B cell (primary cell): Measurements from ENCODE around the gene EIF4G2. TPM values are rescaled to one million over a fixed set of nuclear protein-coding genes. Genes with fewer than 3 reads are reported as not detected.

ENCODE experiments used
- ATAC-seq: fragments of 200-7000 bp; cut with Tn5 transposase; one replicate; pipeline ENCODE4 v1.10.0; 2021; ENCODE audit warnings: low read depth, mild to moderate bottlenecking, moderate number of reproducible peaks, moderate library complexity
- CTCF ChIA-PET: fragments of 350-600 bp; sonication (Branson Sonifier 250); formaldehyde crosslinking; loops from one replicate; lab custom pipeline; 2021; ENCODE audit warnings: antibody characterized with exemption, inconsistent platforms; lab: Charles Lee
- POLR2A ChIA-PET: fragments of 350-600 bp; sonication (Branson Sonifier 250); formaldehyde crosslinking; loops from one replicate; lab custom pipeline; 2021; ENCODE audit warnings: antibody characterized with exemption; lab: Charles Lee
- DNase-seq: peaks from one replicate; pipeline ENCODE4 v3.0.0; 2013
- H2AFZ ChIP-seq: 2 replicates; pipeline ENCODE4 v1.6.1; 2012; ENCODE audit warnings: mild to moderate bottlenecking, low read depth, low read length; ENCODE audit not compliant: insufficient read depth, poor library complexity, severe bottlenecking
- H3K27ac ChIP-seq, 2 donors: 1 replicate in 1 of 2; 2 replicates in 1 of 2; pipeline ENCODE4 v1.5.1; 2012 to 2013; ENCODE audit warnings: low read length in 2 of 2, mild to moderate bottlenecking in 2 of 2, moderate library complexity in 1 of 2
- H3K27me3 ChIP-seq, 4 experiments: fragments of 200-600 bp in 1 of 4; sonication (generic) in 1 of 4; replicated peaks in 1 of 4; 1 replicate in 2 of 4; 2 replicates in 2 of 4; pipeline versions ENCODE4 v1.6.1 to v1.7.0; 2013 to 2016; ENCODE audit warnings: low read length in 3 of 4, mild to moderate bottlenecking in 2 of 4, mixed read lengths in 1 of 4, moderate library complexity in 1 of 4; ENCODE audit not compliant: insufficient read depth in 4 of 4, control insufficient read depth in 3 of 4; ENCODE audit errors: control extremely low read depth in 1 of 4
- H3K36me3 ChIP-seq, 2 experiments: replicated peaks in 1 of 2; 1 replicate in 1 of 2; 2 replicates in 1 of 2; pipeline versions ENCODE4 v1.6.1 to v1.7.1; 2013; ENCODE audit warnings: low read length in 1 of 2; ENCODE audit not compliant: insufficient read depth in 2 of 2, control insufficient read depth in 1 of 2; ENCODE audit errors: control extremely low read depth in 1 of 2, extremely low read depth in 1 of 2
- H3K4me1 ChIP-seq, 2 donors: fragments of 200-600 bp in 1 of 2; sonication (generic) in 1 of 2; 1 replicate in 1 of 2; 2 replicates in 1 of 2; pipeline versions ENCODE4 v1.5.1 to v1.6.1; 2013 to 2017; ENCODE audit warnings: low read length in 2 of 2; ENCODE audit not compliant: control insufficient read depth in 2 of 2, insufficient read depth in 2 of 2
- H3K4me2 ChIP-seq: replicated peaks from 2 replicates; pipeline ENCODE3; 2012; ENCODE audit warnings: mild to moderate bottlenecking, low read depth, low read length; ENCODE audit not compliant: poor library complexity, severe bottlenecking
- H3K4me3 ChIP-seq, 5 experiments: fragments of 200-600 bp in 1 of 5; sonication (generic) in 1 of 5; 1 replicate in 3 of 5; 2 replicates in 2 of 5; pipeline versions ENCODE4 v1.5.1 to v1.7.0; 2011 to 2016; ENCODE audit warnings: low read length in 4 of 5, mild to moderate bottlenecking in 4 of 5, low read depth in 2 of 5, control low read depth in 1 of 5, moderate library complexity in 1 of 5; ENCODE audit not compliant: insufficient read depth in 1 of 5; ENCODE audit errors: control extremely low read depth in 1 of 5, extremely low read depth in 1 of 5
- H3K79me2 ChIP-seq: fragments of 200-600 bp; sonication (generic); one replicate; pipeline ENCODE4 v1.6.0; 2016; ENCODE audit warnings: low read length; ENCODE audit not compliant: control insufficient read depth, insufficient read depth
- H3K9ac ChIP-seq: fragments of 200-600 bp; sonication (generic); 2 replicates; pipeline ENCODE4 v1.6.1; 2017; ENCODE audit warnings: mild to moderate bottlenecking, low read length, moderate library complexity
- H3K9me3 ChIP-seq, 3 donors: one replicate each; pipeline versions ENCODE4 v1.6.1 to v1.7.1; 2013; ENCODE audit warnings: low read length in 2 of 3; ENCODE audit not compliant: control insufficient read depth in 2 of 3, insufficient read depth in 1 of 3; ENCODE audit errors: control extremely low read depth in 1 of 3
- H4K20me1 ChIP-seq: 2 replicates; pipeline ENCODE4 v1.6.0; 2012; ENCODE audit warnings: mild to moderate bottlenecking, low read length; ENCODE audit not compliant: insufficient read depth, control insufficient read depth, poor library complexity, severe bottlenecking
- H3K27ac Mint-ChIP-seq: one replicate; pipeline ENCODE4 v1.8.0; 2021; ENCODE audit warnings: mixed read lengths
- H3K27me3 Mint-ChIP-seq: one replicate; pipeline ENCODE4 v1.8.0; 2021; ENCODE audit warnings: mixed read lengths
- H3K4me1 Mint-ChIP-seq: one replicate; pipeline ENCODE4 v1.8.0; 2021; ENCODE audit warnings: mixed read lengths
- H3K4me3 Mint-ChIP-seq: one replicate; pipeline ENCODE4 v1.8.0; 2021; ENCODE audit warnings: mixed read lengths
- H3K9me3 Mint-ChIP-seq: one replicate; pipeline ENCODE4 v1.8.0; 2022; ENCODE audit warnings: mixed read lengths; ENCODE audit not compliant: insufficient read depth
- CTCF ChIP-seq: fragments of 200-600 bp; IDR thresholded peaks from one replicate; pipeline ENCODE4 v1.8.0; 2022; ENCODE audit warnings: antibody characterized with exemption, mild to moderate bottlenecking
- EZH2 ChIP-seq: IDR thresholded peaks from 2 replicates; pipeline ENCODE4 v1.6.1; 2012; ENCODE audit warnings: borderline replicate concordance, low read depth, mild to moderate bottlenecking, moderate library complexity, low read length; ENCODE audit not compliant: insufficient read depth, poor library complexity, severe bottlenecking
- WGBS: methylation state at CpG from one replicate; pipeline ENCODE4 v1.1.5; 2013; ENCODE audit warnings: missing lambda C conversion rate; ENCODE audit not compliant: insufficient coverage; 5-methylcytosine and 5-hydroxymethylcytosine counted together
- intact Hi-C: fragments of 100-400 bp; cut with micrococcal nuclease; formaldehyde crosslinking; loops from one replicate; pipeline ENCODE4 v1.10.0; 2022
- polyA plus RNA-seq: library from polyadenylated mRNA; depleted of rRNA; stranded (reverse); fragments of >200 nt; gene quantifications from 2 replicates; pipeline ENCODE4 v1.2.3, GENCODE V29; 2012
- total RNA-seq, 2 donors: library from RNA; stranded (reverse); fragments of 120-200 nt in 1 of 2; gene quantifications; 1 replicate in 1 of 2; 2 replicates in 1 of 2; pipeline versions ENCODE4 v1.2.3 to v1.2.4, GENCODE V29; 2013 to 2022

Gene EIF4G2
- total and polyA plus RNA-seq, 2 donors (not counting 1 experiment from before 2014, with no cell fraction given): 275 to 592 TPM

- Histone ChIP-seq H3K36me3 (no peaks in the 10 kb centered on the region), H3K79me2 (peaks cover 13% of the 10 kb centered on the region), H3K9me3 (no peaks in the 10 kb centered on the region), H3K4me1 (peaks cover 17 to 18% of the 10 kb centered on the region in 2 donors), H3K4me3 (no peak overlapping the region), H3K27me3 (no peaks in the 10 kb centered on the region), H3K4me2 (no peak overlapping the region), H3K27ac (no peak overlapping the region), H3K9ac (no peak overlapping the region), H2AFZ (no peak overlapping the region), H4K20me1 (no peaks in the 10 kb centered on the region)
- H3K4me1 Mint-ChIP-seq: peaks cover 15% of the 10 kb centered on the region
- TF ChIP-seq EZH2: no peak
- TF ChIP-seq CTCF: no peak
- no peaks in the 10 kb centered on the region for H3K27me3 Mint-ChIP-seq
- no peaks in the 10 kb centered on the region for H3K9me3 Mint-ChIP-seq
- H3K27ac Mint-ChIP-seq: no peak overlapping the region
- WGBS: 94% methylated on average over 4 of the region's 4 CpGs
- POLR2A ChIA-PET: interaction anchor here (0.8 kb wide), 1 partner anchor 9 kb away, joined by 3 read pairs; no protein-coding TSS in a partner anchor
- ATAC-seq (no peak), DNase-seq (no peak)
- H3K4me3 Mint-ChIP-seq: no peak overlapping the region
- CTCF ChIA-PET: no interaction called here
- intact Hi-C loops: no loop called here
These were observed 20.4 kb upstream of the EIF4G2 start for GRCh38 chr11:10829139-10829538.

- H3K9me3 Mint-ChIP-seq: no peaks in the 10 kb centered on the region
- Histone ChIP-seq H2AFZ (no peak overlapping the region), H3K9ac (no peak overlapping the region), H3K4me2 (no peak overlapping the region), H3K27ac (no peak overlapping the region), H3K9me3 (no peaks in the 10 kb centered on the region), H3K4me1 (peaks cover 17 to 18% of the 10 kb centered on the region in 2 donors), H3K4me3 (no peak overlapping the region), H4K20me1 (no peaks in the 10 kb centered on the region), H3K36me3 (no peaks in the 10 kb centered on the region), H3K79me2 (peaks cover 13% of the 10 kb centered on the region), H3K27me3 (no peaks in the 10 kb centered on the region)
- 100% methylated on average over 1 of the region's 2 CpGs for WGBS
- no peak overlapping the region for H3K27ac Mint-ChIP-seq
- ChIA-PET POLR2A (interaction anchor here (0.8 kb wide), 1 partner anchor 10 kb away, joined by 3 read pairs; no protein-coding TSS in a partner anchor), CTCF (no interaction called here)
- peaks cover 19% of the 10 kb centered on the region for H3K4me1 Mint-ChIP-seq
- DNase-seq (no peak), ATAC-seq (no peak)
- intact Hi-C loops: no loop called here
- no peak overlapping the region for H3K4me3 Mint-ChIP-seq
- no peaks in the 10 kb centered on the region for H3K27me3 Mint-ChIP-seq
- TF ChIP-seq EZH2: no peak
- TF ChIP-seq CTCF: no peak
These were observed 19.7 kb upstream of the EIF4G2 start for GRCh38 chr11:10828402-10828801.
